Measurements from ENCODE around the gene RTTN. TPM values are rescaled to one million over a fixed set of nuclear protein-coding genes. Genes with fewer than 3 reads are reported as not detected.

RTTN gene
- total and polyA plus RNA-seq, 2 experiments from 2014 or later = 7.2 to 31.0 TPM

DNA sequence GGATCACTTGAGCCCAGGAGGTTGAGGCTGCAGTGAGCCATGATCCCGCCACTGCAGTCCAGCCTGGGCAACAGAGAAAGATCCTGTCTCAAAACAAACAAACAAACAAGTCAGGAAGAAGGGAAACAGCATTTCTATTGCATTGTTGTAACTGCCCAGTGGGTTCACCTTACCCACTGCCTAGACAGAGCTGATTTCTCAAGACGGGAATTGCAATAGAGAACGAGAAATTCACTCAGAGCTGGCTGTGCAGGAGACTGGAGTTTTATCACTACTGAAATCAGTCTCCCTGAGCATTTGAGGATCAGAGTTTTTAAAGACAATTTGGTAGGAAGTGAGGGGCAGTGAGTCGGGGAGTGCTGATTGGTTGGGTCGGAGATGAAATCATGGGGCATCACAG lies 24.2 kb upstream of the RTTN start (continued):
- TF ChIP-seq ZNF462 (CRISPR knock-in tag; IDR thresholded peaks at IDR 0.05) = no peak
- no peak for TF ChIP-seq STAT1 (IDR thresholded peaks at IDR 0.05; ENCODE audit: unreplicated experiment)

DNA sequence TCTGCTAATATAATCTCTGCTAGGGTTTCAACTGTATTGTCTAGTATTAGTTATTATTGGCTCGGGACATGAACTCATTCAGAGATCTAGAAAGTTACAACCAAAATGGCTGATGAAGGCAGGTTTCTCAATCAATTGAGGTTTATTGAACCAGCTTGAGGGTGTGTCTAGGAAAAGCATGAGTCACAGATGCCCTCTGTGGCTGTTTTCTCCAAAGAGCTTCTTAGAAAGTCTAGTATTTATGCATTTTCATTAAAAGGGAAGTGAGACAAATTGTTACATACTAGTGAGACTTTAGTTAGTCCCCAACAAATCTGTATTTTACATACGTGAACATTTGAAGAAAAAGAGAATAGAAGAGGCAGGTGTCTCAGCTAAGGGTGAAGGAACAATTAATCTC lies 23.0 kb upstream of the RTTN start:
- H3K4me3 Mint-ChIP-seq = no peak overlapping the region
- peaks cover 7% of the 10 kb centered on the region for H3K27me3 Mint-ChIP-seq (ENCODE audit: insufficient read depth, low read depth, poor library complexity)
- H3F3A ChIP-seq (replicated peaks; ENCODE audit: low read depth) = no peaks in the 10 kb centered on the region
- no peaks in the 10 kb centered on the region for H3K36me3 ChIP-seq (ENCODE audit: insufficient read depth)
- peaks cover 9% of the 10 kb centered on the region; the same call in 1 of the 3 replicates for H3K9me3 Mint-ChIP-seq
- H3K27ac Mint-ChIP-seq = no peak overlapping the region
- H3K27ac ChIP-seq (ENCODE audit: low read depth) = no peak overlapping the region
- H3K4me1 ChIP-seq (ENCODE audit: insufficient read depth) = no peaks in the 10 kb centered on the region
- DNase-seq (ENCODE audit: low spot score) = no peak
- no peaks in the 10 kb centered on the region for H4K20me1 ChIP-seq (replicated peaks; ENCODE audit: insufficient read depth)
- no peak overlapping the region for H3K4me3 ChIP-seq
- no peak overlapping the region for H2AFZ ChIP-seq
- no peak overlapping the region for H3K4me2 ChIP-seq
- peaks cover 5% of the 10 kb centered on the region; the same call in 1 of the 2 replicates for H3K9me2 ChIP-seq (ENCODE audit: insufficient read depth)
- H3K36me3 Mint-ChIP-seq (ENCODE audit: low read depth) = no peaks in the 10 kb centered on the region
- no peaks in the 10 kb centered on the region for H3K79me2 ChIP-seq (replicated peaks; ENCODE audit: insufficient read depth)
- ATAC-seq = no peak
- no peaks in the 10 kb centered on the region for H3K4me1 Mint-ChIP-seq
- H3K27me3 ChIP-seq (ENCODE audit: insufficient read depth) = no peaks in the 10 kb centered on the region
- TF ChIP-seq CREB1 (CRISPR knock-in tag; IDR thresholded peaks at IDR 0.05; ENCODE audit: low read depth) (no peak), ZNF331 (CRISPR knock-in tag; IDR thresholded peaks at IDR 0.05; ENCODE audit: low read depth) (no peak), JUNB (IDR thresholded peaks at IDR 0.05; ENCODE audit: unreplicated experiment) (no peak), STAT1 (IDR thresholded peaks at IDR 0.05; ENCODE audit: unreplicated experiment) (no peak), NANOG (IDR thresholded peaks at IDR 0.05; ENCODE audit: borderline replicate concordance) (no peak), EZH2 (IDR thresholded peaks at IDR 0.05; ENCODE audit: low read depth, unreplicated experiment) (no peak), CTCF (conservative IDR thresholded peaks at IDR 0.05; ENCODE audit: low read depth in 2 of 2) (no peak), POLR2AphosphoS5 (IDR thresholded peaks at IDR 0.05; ENCODE audit: low read depth) (no peak)
- TF ChIP-seq, protein P1, sequence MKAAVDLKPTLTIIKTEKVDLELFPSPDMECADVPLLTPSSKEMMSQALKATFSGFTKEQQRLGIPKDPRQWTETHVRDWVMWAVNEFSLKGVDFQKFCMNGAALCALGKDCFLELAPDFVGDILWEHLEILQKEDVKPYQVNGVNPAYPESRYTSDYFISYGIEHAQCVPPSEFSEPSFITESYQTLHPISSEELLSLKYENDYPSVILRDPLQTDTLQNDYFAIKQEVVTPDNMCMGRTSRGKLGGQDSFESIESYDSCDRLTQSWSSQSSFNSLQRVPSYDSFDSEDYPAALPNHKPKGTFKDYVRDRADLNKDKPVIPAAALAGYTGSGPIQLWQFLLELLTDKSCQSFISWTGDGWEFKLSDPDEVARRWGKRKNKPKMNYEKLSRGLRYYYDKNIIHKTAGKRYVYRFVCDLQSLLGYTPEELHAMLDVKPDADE (IDR thresholded peaks at IDR 0.05) = no peak

Measured in GM23338 (cell line).